ENCODE measurements around the gene PIK3CB.

- no peak for TF ChIP-seq EZH2 (IDR thresholded peaks at IDR 0.05; ENCODE audit: borderline replicate concordance)
- TF ChIP-seq, protein P1, sequence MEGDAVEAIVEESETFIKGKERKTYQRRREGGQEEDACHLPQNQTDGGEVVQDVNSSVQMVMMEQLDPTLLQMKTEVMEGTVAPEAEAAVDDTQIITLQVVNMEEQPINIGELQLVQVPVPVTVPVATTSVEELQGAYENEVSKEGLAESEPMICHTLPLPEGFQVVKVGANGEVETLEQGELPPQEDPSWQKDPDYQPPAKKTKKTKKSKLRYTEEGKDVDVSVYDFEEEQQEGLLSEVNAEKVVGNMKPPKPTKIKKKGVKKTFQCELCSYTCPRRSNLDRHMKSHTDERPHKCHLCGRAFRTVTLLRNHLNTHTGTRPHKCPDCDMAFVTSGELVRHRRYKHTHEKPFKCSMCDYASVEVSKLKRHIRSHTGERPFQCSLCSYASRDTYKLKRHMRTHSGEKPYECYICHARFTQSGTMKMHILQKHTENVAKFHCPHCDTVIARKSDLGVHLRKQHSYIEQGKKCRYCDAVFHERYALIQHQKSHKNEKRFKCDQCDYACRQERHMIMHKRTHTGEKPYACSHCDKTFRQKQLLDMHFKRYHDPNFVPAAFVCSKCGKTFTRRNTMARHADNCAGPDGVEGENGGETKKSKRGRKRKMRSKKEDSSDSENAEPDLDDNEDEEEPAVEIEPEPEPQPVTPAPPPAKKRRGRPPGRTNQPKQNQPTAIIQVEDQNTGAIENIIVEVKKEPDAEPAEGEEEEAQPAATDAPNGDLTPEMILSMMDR (IDR thresholded peaks at IDR 0.05; ENCODE audit: poor library complexity): no peak
Measured at GRCh38 chr3:138856799-138857198, 22.1 kb upstream of the PIK3CB start.

All from hepatocyte (in vitro differentiated cells).